ENCODE results near the gene P2RY6.

GRCh38 chr11:73321604-73322381 is 49.7 kb downstream of the P2RY6 start:
- TF ChIP-seq CTCF (IDR thresholded peaks at IDR 0.05) (no peak), ZFX (IDR thresholded peaks at IDR 0.05; ENCODE audit: borderline replicate concordance) (no peak)
